H1 (cell line): ENCODE measurements around the gene TFPT. TPM values are rescaled to one million over a fixed set of nuclear protein-coding genes. Genes with fewer than 3 reads are reported as not detected.

Source experiments
- CTCF ChIA-PET: fragments of 300-600 bp; sonication (Branson Sonifier 250); formaldehyde crosslinking; loops from one replicate; lab custom pipeline; 2021; ENCODE audit not compliant: partially characterized antibody; lab: Charles Lee
- POLR2A ChIA-PET: fragments of 300-600 bp; sonication (Branson Sonifier 250); formaldehyde crosslinking; loops from one replicate; lab custom pipeline; 2021; ENCODE audit warnings: inconsistent platforms; ENCODE audit not compliant: partially characterized antibody; lab: Charles Lee
- DNase-seq, 2 experiments: peaks; one replicate each; pipeline versions ENCODE4 v3.0.0 to v3.0.0-alpha.2; 2010 to 2022; ENCODE audit warnings: low spot score in 2 of 2, low read depth in 1 of 2, mixed read lengths in 1 of 2
- FAIRE-seq: peaks from 2 replicates; lab custom pipeline; 2011; peaks lifted over from hg19 to GRCh38; lab: Jason Lieb, UNC
- H2AFZ ChIP-seq: 2 replicates; pipeline ENCODE4 v1.8.1; 2012; ENCODE audit warnings: low read length, inconsistent platforms
- H2AK5ac ChIP-seq: 2 replicates; pipeline ENCODE4 v1.6.1; 2013; ENCODE audit warnings: low read depth, low read length
- H2BK120ac ChIP-seq: replicated peaks from 2 replicates; pipeline ENCODE3; 2013; ENCODE audit warnings: low read depth, low read length, inconsistent platforms
- H2BK12ac ChIP-seq: 2 replicates; pipeline ENCODE4 v1.6.1; 2013; ENCODE audit warnings: low read depth, low read length
- H2BK15ac ChIP-seq: 2 replicates; pipeline ENCODE4 v1.6.1; 2013; ENCODE audit warnings: low read length
- H2BK20ac ChIP-seq: 2 replicates; pipeline ENCODE4 v1.6.1; 2013; ENCODE audit warnings: low read length
- H2BK5ac ChIP-seq: 2 replicates; pipeline ENCODE4 v1.6.1; 2013; ENCODE audit warnings: low read depth, low read length
- H3K14ac ChIP-seq: 2 replicates; pipeline ENCODE4 v1.6.1; 2013; ENCODE audit warnings: inconsistent platforms; ENCODE audit not compliant: insufficient read length
- H3K18ac ChIP-seq: 2 replicates; pipeline ENCODE4 v1.6.1; 2013; ENCODE audit warnings: low read length; ENCODE audit errors: extremely low read depth
- H3K23ac ChIP-seq: 2 replicates; pipeline ENCODE4 v1.6.1; 2013; ENCODE audit warnings: inconsistent platforms; ENCODE audit not compliant: insufficient read length
- H3K23me2 ChIP-seq: 2 replicates; pipeline ENCODE4 v1.6.1; 2013; ENCODE audit warnings: low read depth, low read length
- H3K27ac ChIP-seq: 2 replicates; pipeline ENCODE4 v1.6.1; 2011; ENCODE audit warnings: low read depth, low read length, inconsistent platforms
- H3K27me3 ChIP-seq, 4 experiments: replicated peaks in 1 of 4; 1 replicate in 1 of 4; 2 replicates in 3 of 4; pipeline versions ENCODE4 v1.6.1 to v1.8.1; 2011 to 2013; ENCODE audit warnings: low read length in 3 of 4, mild to moderate bottlenecking in 3 of 4, inconsistent platforms in 2 of 4, mixed read lengths in 2 of 4, moderate library complexity in 1 of 4; ENCODE audit not compliant: control insufficient read depth in 3 of 4, insufficient read depth in 3 of 4; ENCODE audit errors: extremely low read depth in 1 of 4
- H3K36me3 ChIP-seq, 4 experiments: 2 replicates each; pipeline versions ENCODE4 v1.6.1 to v1.8.1; 2011 to 2013; ENCODE audit warnings: mild to moderate bottlenecking in 4 of 4, low read length in 3 of 4, moderate library complexity in 2 of 4, control low read depth in 1 of 4, inconsistent platforms in 1 of 4; ENCODE audit not compliant: insufficient read depth in 4 of 4, control insufficient read depth in 2 of 4
- H3K4ac ChIP-seq: replicated peaks from 2 replicates; pipeline ENCODE3; 2013; ENCODE audit warnings: low read length, low read depth, mixed read lengths, inconsistent platforms; ENCODE audit not compliant: insufficient read length
- H3K4me1 ChIP-seq, 4 experiments: replicated peaks in 1 of 4; 1 replicate in 1 of 4; 2 replicates in 3 of 4; pipeline versions ENCODE4 v1.6.1 to v1.8.1; 2011 to 2013; ENCODE audit warnings: low read length in 3 of 4, inconsistent platforms in 2 of 4, mixed read lengths in 1 of 4; ENCODE audit not compliant: insufficient read depth in 4 of 4, control insufficient read depth in 3 of 4
- H3K4me2 ChIP-seq, 2 experiments: 2 replicates each; pipeline versions ENCODE4 v1.6.1 to v1.8.1; 2011 to 2013; ENCODE audit warnings: low read depth in 2 of 2, low read length in 2 of 2, control low read depth in 1 of 2, inconsistent platforms in 1 of 2, mild to moderate bottlenecking in 1 of 2; ENCODE audit not compliant: insufficient read depth in 1 of 2
- H3K4me3 ChIP-seq, 4 experiments: fragments of 200-600, 300-600 bp in 1 of 4; sonication (generic), shearing (Covaris generic), sonication (Bioruptor Twin) in 1 of 4; 2 replicates each; pipeline versions ENCODE4 v1.5.1 to v1.8.1; 2011 to 2016; ENCODE audit warnings: low read length in 4 of 4, low read depth in 3 of 4, control low read depth in 2 of 4, inconsistent platforms in 2 of 4, mild to moderate bottlenecking in 2 of 4, mixed read lengths in 1 of 4, moderate library complexity in 1 of 4; ENCODE audit not compliant: insufficient read depth in 2 of 4; ENCODE audit errors: extremely low read depth in 1 of 4
- H3K56ac ChIP-seq: replicated peaks from 2 replicates; pipeline ENCODE3; 2013; ENCODE audit warnings: low read depth, mild to moderate bottlenecking, mixed read lengths, low read length, inconsistent platforms; ENCODE audit not compliant: insufficient read length
- H3K79me1 ChIP-seq: 2 replicates; pipeline ENCODE4 v1.6.1; 2013; ENCODE audit warnings: low read depth, low read length, control low read depth
- H3K79me2 ChIP-seq, 2 experiments: 2 replicates each; pipeline versions ENCODE4 v1.6.1 to v1.8.1; 2012 to 2013; ENCODE audit warnings: low read length in 2 of 2, mild to moderate bottlenecking in 2 of 2, inconsistent platforms in 1 of 2; ENCODE audit not compliant: insufficient read depth in 2 of 2, control insufficient read depth in 1 of 2
- H3K9ac ChIP-seq, 4 experiments: replicated peaks in 1 of 4; 1 replicate in 1 of 4; 2 replicates in 3 of 4; pipeline versions ENCODE4 v1.6.1 to v1.8.1; 2011 to 2013; ENCODE audit warnings: low read depth in 3 of 4, low read length in 3 of 4, control low read depth in 2 of 4, mild to moderate bottlenecking in 2 of 4, moderate library complexity in 2 of 4, inconsistent platforms in 1 of 4; ENCODE audit errors: extremely low read depth in 1 of 4
- H3K9me3 ChIP-seq, 2 experiments: 2 replicates each; pipeline versions ENCODE4 v1.6.1 to v1.8.1; 2012 to 2013; ENCODE audit warnings: mild to moderate bottlenecking in 2 of 2, moderate library complexity in 2 of 2, control low read depth in 1 of 2, inconsistent platforms in 1 of 2, low read depth in 1 of 2, low read length in 1 of 2, mixed read lengths in 1 of 2; ENCODE audit not compliant: insufficient read depth in 2 of 2
- H4K20me1 ChIP-seq, 2 experiments: replicated peaks in 1 of 2; 2 replicates each; pipeline versions ENCODE3 to v1.8.1; 2011 to 2013; ENCODE audit warnings: inconsistent platforms in 2 of 2, low read length in 2 of 2, mild to moderate bottlenecking in 1 of 2; ENCODE audit not compliant: insufficient read depth in 2 of 2, control insufficient read depth in 1 of 2
- H4K5ac ChIP-seq: 2 replicates; pipeline ENCODE4 v1.6.1; 2013; ENCODE audit warnings: low read length, low read depth, mixed read lengths, inconsistent platforms; ENCODE audit not compliant: insufficient read length
- H4K8ac ChIP-seq: 2 replicates; pipeline ENCODE4 v1.8.0; 2013; ENCODE audit warnings: mild to moderate bottlenecking, moderate library complexity, low read length, inconsistent platforms; ENCODE audit not compliant: insufficient read depth; ENCODE audit errors: extremely low read depth
- H4K91ac ChIP-seq: replicated peaks from 2 replicates; pipeline ENCODE3; 2013; ENCODE audit warnings: low read length, mixed read lengths, inconsistent platforms; ENCODE audit not compliant: insufficient read length
- ATF3 ChIP-seq: IDR thresholded peaks from 2 replicates; pipeline ENCODE4 v1.6.1; 2011; ENCODE audit warnings: low read depth, mild to moderate bottlenecking, low read length; ENCODE audit not compliant: insufficient read depth
- CBX8 ChIP-seq: fragments of 300-800, 300-1000 bp; sonication (generic); IDR thresholded peaks from 2 replicates; pipeline ENCODE4 v1.7.1; 2016; ENCODE audit warnings: low read depth, low read length, borderline replicate concordance
- EGR1 ChIP-seq: IDR thresholded peaks from 2 replicates; pipeline ENCODE4 v1.6.1; 2011; ENCODE audit warnings: low read depth, low read length, borderline replicate concordance
- MAFK ChIP-seq: IDR thresholded peaks from 2 replicates; pipeline ENCODE4 v1.6.1; 2012; ENCODE audit warnings: low read depth, mild to moderate bottlenecking, improper control_type of control experiment, low read length
- TEAD4 ChIP-seq: IDR thresholded peaks from 2 replicates; pipeline ENCODE4 v1.6.1; 2012; ENCODE audit warnings: low read depth, low read length, inconsistent platforms, mixed read lengths
- WGBS, 2 experiments: shearing (Covaris generic) in 1 of 2; methylation state at CpG; one replicate each; pipeline versions ENCODE4 v1.1.6 to v1.1.7; 2013 to 2015; ENCODE audit warnings: low lambda C conversion rate in 2 of 2, mixed read lengths in 2 of 2, inconsistent platforms in 1 of 2, low coverage in 1 of 2, missing lambda C conversion rate in 1 of 2; ENCODE audit not compliant: insufficient replicate concordance in 2 of 2, insufficient coverage in 1 of 2, insufficient read length in 1 of 2; ENCODE audit errors: extremely low coverage in 1 of 2, missing lambda C conversion rate in 1 of 2; 5-methylcytosine and 5-hydroxymethylcytosine counted together
- polyA plus RNA-seq, 7 experiments: library from polyadenylated mRNA; depleted of rRNA in 3 of 7; stranded (reverse) in 5 of 7; unstranded in 2 of 7; fragments of >200 nt in 5 of 7; fragments of 200-250 nt in 2 of 7; gene quantifications; 1 replicate in 5 of 7; 2 replicates in 1 of 7; 4 replicates in 1 of 7; pipeline versions ENCODE4 v1.2.1 to v1.2.3, GENCODE V29; 2011 to 2013; ENCODE audit warnings: missing spikeins in 2 of 7, mixed read lengths in 2 of 7
- total RNA-seq: library from RNA; stranded (reverse); fragmentation: NEBNext Ultra II Directional; extraction: Animal tissue kit (Norgen Biotek cat#: 25700); gene quantifications from 2 replicates; pipeline ENCODE4 v1.2.1, GENCODE V29; 2021

Gene TFPT
- total and polyA plus RNA-seq, 2 of the 8 experiments (the other 6 are each of a cell fraction or from before 2014, with no cell fraction given): 10.4 to 17.7 TPM

- WGBS, 2 experiments: 78% methylated on average over 6 of the region's 10 CpGs; no CpG with 5 or more reads in 1 of the 2 experiments
- no peak overlapping the region for H4K91ac ChIP-seq
- CTCF ChIA-PET: no interaction called here
- H3K23ac ChIP-seq: no peak overlapping the region
- no peak overlapping the region for H3K9ac ChIP-seq
- H3K27ac ChIP-seq: no peak overlapping the region
- H2BK12ac ChIP-seq: no peak overlapping the region
- no peak overlapping the region for H4K8ac ChIP-seq
- H3K4me3 ChIP-seq: no peak overlapping the region
- no peak overlapping the region for H4K5ac ChIP-seq
- no peaks in the 10 kb centered on the region for H3K27me3 ChIP-seq
- no peak overlapping the region for H3K4ac ChIP-seq
- no peak overlapping the region for H2BK20ac ChIP-seq
- no peak overlapping the region for H3K56ac ChIP-seq
- peaks cover 12% of the 10 kb centered on the region for H3K79me1 ChIP-seq
- H2AK5ac ChIP-seq: no peak overlapping the region
- no peak for TF ChIP-seq ATF3
- no peak for TF ChIP-seq EGR1
- no peak for TF ChIP-seq CBX8
- peak; percentile 78 for TF ChIP-seq MAFK
- TF ChIP-seq TEAD4: no peak
- TF ChIP-seq, all 59 proteins: peak for 1
- Histone ChIP-seq H2BK120ac (no peak overlapping the region), H3K18ac (no peak overlapping the region), H3K4me1 (peaks cover 0 to 7% (median 2%) of the 10 kb centered on the region in 4 experiments; a peak in 3 of 7 replicates), H3K36me3 (peaks cover 19 to 55% (median 48%) of the 10 kb centered on the region in 4 experiments), H3K79me2 (peaks cover 0 to 9% of the 10 kb centered on the region in 2 experiments; a peak in 2 of 4 replicates), H2AFZ (no peak overlapping the region), H3K4me2 (no peak overlapping the region), H3K23me2 (no peaks in the 10 kb centered on the region), H3K14ac (no peak overlapping the region), H3K9me3 (no peaks in the 10 kb centered on the region), H2BK5ac (no peak overlapping the region), H2BK15ac (no peak overlapping the region), H4K20me1 (peaks cover 0 to 7% of the 10 kb centered on the region in 2 experiments)
- FAIRE-seq (no peak), DNase-seq (no peak)
- POLR2A ChIA-PET: interaction anchor here (1.3 to 2.1 kb wide), 5 partner anchors 8 to 14 kb away, joined by 4 to 8 read pairs (median 8); no protein-coding TSS in a partner anchor
Measured at GRCh38 chr19:54121259-54121658, 5.8 kb upstream of the TFPT start.
